H9 (cell line): ENCODE measurements around the gene OTULIN. TPM values are rescaled to one million over a fixed set of nuclear protein-coding genes. Genes with fewer than 3 reads are reported as not detected.

ENCODE experiments used
- DNase-seq: peaks from one replicate; pipeline ENCODE4 v3.0.0-alpha.2; 2017
- H2AFZ ChIP-seq: one replicate; pipeline ENCODE4 v1.6.1; 2013; ENCODE audit warnings: mild to moderate bottlenecking, low read length, control low read depth, moderate library complexity
- H2AK5ac ChIP-seq: 2 replicates; pipeline ENCODE4 v1.6.1; 2013; ENCODE audit warnings: low read length, control low read depth, mixed read lengths; ENCODE audit not compliant: insufficient read length
- H2BK120ac ChIP-seq: one replicate; pipeline ENCODE4 v1.6.1; 2013; ENCODE audit warnings: low read depth, mild to moderate bottlenecking, low read length, control low read depth, inconsistent platforms; ENCODE audit not compliant: poor library complexity, severe bottlenecking
- H2BK12ac ChIP-seq: 2 replicates; pipeline ENCODE4 v1.6.1; 2013; ENCODE audit warnings: low read length, control low read depth, mixed read lengths, low read depth; ENCODE audit not compliant: insufficient read length
- H2BK15ac ChIP-seq: 2 replicates; pipeline ENCODE4 v1.6.1; 2013; ENCODE audit warnings: low read depth, low read length, control low read depth
- H2BK20ac ChIP-seq: one replicate; pipeline ENCODE4 v1.6.1; 2013; ENCODE audit warnings: low read depth, mild to moderate bottlenecking, low read length, control low read depth, inconsistent platforms; ENCODE audit not compliant: poor library complexity, severe bottlenecking
- H2BK5ac ChIP-seq: 2 replicates; pipeline ENCODE4 v1.6.1; 2013; ENCODE audit warnings: low read length, control low read depth, mixed read lengths; ENCODE audit not compliant: insufficient read length
- H3K14ac ChIP-seq: 2 replicates; pipeline ENCODE4 v1.6.1; 2013; ENCODE audit warnings: low read length, control low read depth; ENCODE audit not compliant: insufficient read depth
- H3K18ac ChIP-seq: 2 replicates; pipeline ENCODE4 v1.6.1; 2013; ENCODE audit warnings: low read depth, mild to moderate bottlenecking, mixed read lengths, low read length, control low read depth; ENCODE audit not compliant: insufficient read length
- H3K23ac ChIP-seq: 2 replicates; pipeline ENCODE4 v1.6.1; 2013; ENCODE audit warnings: low read length, control low read depth, mixed read lengths, low read depth; ENCODE audit not compliant: insufficient read length
- H3K23me2 ChIP-seq: 2 replicates; pipeline ENCODE4 v1.6.1; 2013; ENCODE audit warnings: low read depth, mild to moderate bottlenecking, mixed read lengths, low read length, control low read depth; ENCODE audit not compliant: insufficient read length, poor library complexity, severe bottlenecking
- H3K27ac ChIP-seq: 2 replicates; pipeline ENCODE4 v1.5.1; 2013; ENCODE audit warnings: low read length, control low read depth, mixed read lengths, low read depth; ENCODE audit not compliant: insufficient read length
- H3K27me3 ChIP-seq: 2 replicates; pipeline ENCODE4 v1.6.1; 2013; ENCODE audit warnings: low read length, control low read depth, inconsistent platforms; ENCODE audit not compliant: insufficient read depth
- H3K4ac ChIP-seq: 2 replicates; pipeline ENCODE4 v1.6.1; 2013; ENCODE audit warnings: low read depth, mild to moderate bottlenecking, control low read depth, inconsistent platforms, low read length, moderate library complexity
- H3K4me1 ChIP-seq: 2 replicates; pipeline ENCODE4 v1.6.1; 2013; ENCODE audit warnings: low read length, control low read depth, inconsistent platforms; ENCODE audit not compliant: insufficient read depth
- H3K4me2 ChIP-seq: 2 replicates; pipeline ENCODE4 v1.6.1; 2013; ENCODE audit warnings: low read length, control low read depth, mixed read lengths; ENCODE audit not compliant: insufficient read length, insufficient read depth
- H3K56ac ChIP-seq: 2 replicates; pipeline ENCODE4 v1.6.1; 2013; ENCODE audit warnings: low read depth, mild to moderate bottlenecking, mixed read lengths, low read length, control low read depth; ENCODE audit not compliant: insufficient read length
- H3K79me1 ChIP-seq: 2 replicates; pipeline ENCODE4 v1.6.1; 2013; ENCODE audit warnings: low read depth, mild to moderate bottlenecking, moderate library complexity, low read length, control low read depth, inconsistent platforms; ENCODE audit not compliant: insufficient read depth, poor library complexity, severe bottlenecking
- H3K79me2 ChIP-seq: 2 replicates; pipeline ENCODE4 v1.6.1; 2013; ENCODE audit warnings: low read length, control low read depth, inconsistent platforms; ENCODE audit not compliant: insufficient read depth
- H3K9ac ChIP-seq: 2 replicates; pipeline ENCODE4 v1.6.1; 2013; ENCODE audit warnings: low read length, control low read depth, mixed read lengths; ENCODE audit not compliant: insufficient read length; ENCODE audit errors: extremely low read depth
- H3K9me3 ChIP-seq: one replicate; pipeline ENCODE4 v1.6.1; 2013; ENCODE audit warnings: low read depth, low read length, inconsistent platforms; ENCODE audit not compliant: control insufficient read depth
- H3T11ph ChIP-seq: one replicate; pipeline ENCODE4 v1.6.1; 2013; ENCODE audit warnings: mild to moderate bottlenecking, low read length, control low read depth, inconsistent platforms
- H4K20me1 ChIP-seq: one replicate; pipeline ENCODE4 v1.6.1; 2013; ENCODE audit not compliant: control insufficient read depth, insufficient read length, insufficient read depth
- H4K5ac ChIP-seq: 2 replicates; pipeline ENCODE4 v1.6.1; 2013; ENCODE audit warnings: low read depth, mild to moderate bottlenecking, mixed read lengths, low read length, control low read depth; ENCODE audit not compliant: insufficient read length
- H4K8ac ChIP-seq: replicated peaks from 2 replicates; pipeline ENCODE4 v1.6.1; 2013; ENCODE audit warnings: low read length, control low read depth, mixed read lengths, low read depth; ENCODE audit not compliant: insufficient read length
- H4K91ac ChIP-seq: 2 replicates; pipeline ENCODE4 v1.6.1; 2013; ENCODE audit warnings: low read depth, mild to moderate bottlenecking, moderate library complexity, mixed read lengths, low read length, control low read depth; ENCODE audit not compliant: insufficient read length
- H3K27ac Mint-ChIP-seq, 3 experiments: 2 replicates in 2 of 3; 3 replicates in 1 of 3; pipeline ENCODE4 v1.8.0; 2020 to 2021; ENCODE audit warnings: mixed read lengths in 3 of 3, mild to moderate bottlenecking in 1 of 3, moderate library complexity in 1 of 3
- H3K27me3 Mint-ChIP-seq: 2 replicates; pipeline ENCODE4 v1.8.0; 2021; ENCODE audit warnings: low read depth, mild to moderate bottlenecking, moderate library complexity, mixed read lengths
- H3K36me3 Mint-ChIP-seq, 3 experiments: 2 replicates in 2 of 3; 3 replicates in 1 of 3; pipeline ENCODE4 v1.8.0; 2020 to 2021; ENCODE audit warnings: low read depth in 3 of 3, mixed read lengths in 3 of 3; ENCODE audit not compliant: insufficient read depth in 1 of 3
- H3K4me1 Mint-ChIP-seq, 2 experiments: 2 replicates each; pipeline ENCODE4 v1.8.0; 2020; ENCODE audit warnings: mixed read lengths in 2 of 2
- H3K4me3 Mint-ChIP-seq, 2 experiments: 2 replicates in 1 of 2; 3 replicates in 1 of 2; pipeline ENCODE4 v1.8.0; 2020 to 2021; ENCODE audit warnings: mild to moderate bottlenecking in 2 of 2, mixed read lengths in 2 of 2, moderate library complexity in 1 of 2
- H3K9me3 Mint-ChIP-seq, 2 experiments: 2 replicates in 1 of 2; 3 replicates in 1 of 2; pipeline ENCODE4 v1.8.0; 2020; ENCODE audit warnings: mild to moderate bottlenecking in 2 of 2, mixed read lengths in 2 of 2, moderate library complexity in 1 of 2
- WGBS: extraction: QIAGEN DNeasy Blood & Tissue Kit; methylation state at CpG from one replicate; pipeline ENCODE4 v1.1.7; 2013; ENCODE audit warnings: missing lambda C conversion rate, low lambda C conversion rate, mixed read lengths; ENCODE audit not compliant: insufficient read length; ENCODE audit errors: extremely low coverage; 5-methylcytosine and 5-hydroxymethylcytosine counted together
- total RNA-seq: library from RNA; stranded (reverse); gene quantifications from 2 replicates; pipeline ENCODE4 v1.2.1, GENCODE V29; 2021
- TF ChIP-seq, protein P1 (sequence below): fragments of 200-600 bp; sonication (generic); conservative IDR thresholded peaks from 3 replicates; pipeline ENCODE4 v1.8.0; 2021; ENCODE audit warnings: antibody characterized with exemption, mild to moderate bottlenecking

Gene OTULIN
- total RNA-seq, 1 experiment from 2014 or later: 35.8 TPM

DNA sequence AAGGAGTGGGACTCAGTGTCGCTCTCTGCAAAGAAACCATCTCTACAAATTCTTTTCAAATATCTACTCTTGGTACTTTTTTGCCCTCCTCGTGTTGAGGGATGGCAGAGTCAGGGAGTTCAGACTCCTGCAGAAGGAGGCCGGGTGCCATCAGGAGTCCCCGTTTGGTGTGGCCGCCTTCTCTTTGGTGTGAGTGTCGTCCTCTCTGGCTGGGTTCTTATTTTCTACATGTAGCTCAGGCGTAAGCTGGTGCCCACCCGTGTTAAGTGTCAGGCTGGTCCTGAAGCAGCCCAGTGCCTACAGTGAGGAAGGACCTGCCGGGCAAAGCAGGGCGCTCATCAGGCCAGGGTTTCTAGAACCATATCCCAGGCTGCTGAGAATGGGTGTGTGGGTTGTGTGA, 37.0 kb downstream of the OTULIN start:
- no peak overlapping the region for H3K4me2 ChIP-seq
- H2BK120ac ChIP-seq: no peak overlapping the region
- no peak overlapping the region for H2AFZ ChIP-seq
- H4K91ac ChIP-seq: no peak overlapping the region
- H3K9me3 ChIP-seq: no peaks in the 10 kb centered on the region
- H2BK15ac ChIP-seq: no peak overlapping the region
- H3K27me3 ChIP-seq: no peaks in the 10 kb centered on the region
- WGBS: no CpG with 5 or more reads among the region's 10 CpGs
- no peak overlapping the region for H3T11ph ChIP-seq
- H4K5ac ChIP-seq: no peak overlapping the region
- H3K79me2 ChIP-seq: no peaks in the 10 kb centered on the region
- no peaks in the 10 kb centered on the region for H3K79me1 ChIP-seq
- no peak overlapping the region for H2BK12ac ChIP-seq
- no peak overlapping the region for H3K27ac ChIP-seq
- H3K18ac ChIP-seq: no peak overlapping the region
- peaks cover 2% of the 10 kb centered on the region in 2 experiments; a peak in 2 of 4 replicates for H3K4me1 Mint-ChIP-seq
- peaks cover 8 to 52% (median 12%) of the 10 kb centered on the region in 3 experiments; a peak in 6 of 7 replicates for H3K36me3 Mint-ChIP-seq
- H3K56ac ChIP-seq: no peak overlapping the region
- H3K4ac ChIP-seq: no peak overlapping the region
- no peaks in the 10 kb centered on the region for H3K4me1 ChIP-seq
- no peaks in the 10 kb centered on the region for H3K27me3 Mint-ChIP-seq
- TF ChIP-seq, protein P1, sequence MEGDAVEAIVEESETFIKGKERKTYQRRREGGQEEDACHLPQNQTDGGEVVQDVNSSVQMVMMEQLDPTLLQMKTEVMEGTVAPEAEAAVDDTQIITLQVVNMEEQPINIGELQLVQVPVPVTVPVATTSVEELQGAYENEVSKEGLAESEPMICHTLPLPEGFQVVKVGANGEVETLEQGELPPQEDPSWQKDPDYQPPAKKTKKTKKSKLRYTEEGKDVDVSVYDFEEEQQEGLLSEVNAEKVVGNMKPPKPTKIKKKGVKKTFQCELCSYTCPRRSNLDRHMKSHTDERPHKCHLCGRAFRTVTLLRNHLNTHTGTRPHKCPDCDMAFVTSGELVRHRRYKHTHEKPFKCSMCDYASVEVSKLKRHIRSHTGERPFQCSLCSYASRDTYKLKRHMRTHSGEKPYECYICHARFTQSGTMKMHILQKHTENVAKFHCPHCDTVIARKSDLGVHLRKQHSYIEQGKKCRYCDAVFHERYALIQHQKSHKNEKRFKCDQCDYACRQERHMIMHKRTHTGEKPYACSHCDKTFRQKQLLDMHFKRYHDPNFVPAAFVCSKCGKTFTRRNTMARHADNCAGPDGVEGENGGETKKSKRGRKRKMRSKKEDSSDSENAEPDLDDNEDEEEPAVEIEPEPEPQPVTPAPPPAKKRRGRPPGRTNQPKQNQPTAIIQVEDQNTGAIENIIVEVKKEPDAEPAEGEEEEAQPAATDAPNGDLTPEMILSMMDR: no peak
- peaks cover 2% of the 10 kb centered on the region for H4K20me1 ChIP-seq
- no peak overlapping the region for H3K4me3 Mint-ChIP-seq
- no peak overlapping the region for H3K9ac ChIP-seq
- H2BK20ac ChIP-seq: no peak overlapping the region
- DNase-seq: no peak
- H2BK5ac ChIP-seq: no peak overlapping the region
- no peak overlapping the region for H3K23ac ChIP-seq
- no peak overlapping the region for H2AK5ac ChIP-seq
- H4K8ac ChIP-seq: no peak overlapping the region
- no peaks in the 10 kb centered on the region for H3K23me2 ChIP-seq
- no peak overlapping the region for H3K14ac ChIP-seq
- peak overlapping the region in 1 of 3 experiments; percentile 53; a peak in 3 of 7 replicates for H3K27ac Mint-ChIP-seq
- H3K9me3 Mint-ChIP-seq: no peaks in the 10 kb centered on the region
